Mucosa of descending colon (tissue), 3 donors: ENCODE results near the gene UST. TPM values are rescaled to one million over a fixed set of nuclear protein-coding genes. Genes with fewer than 3 reads are reported as not detected.

Experiments used
- ATAC-seq: fragments of 200-7000 bp; cut with Tn5 transposase; one replicate; pipeline ENCODE4 v1.9.1; 2020; ENCODE audit warnings: mild to moderate bottlenecking, moderate library complexity
- DNase-seq, 3 donors: peaks; one replicate each; pipeline ENCODE4 v3.0.0-alpha.2; 2020
- H3K36me3 ChIP-seq: fragments of 200-600 bp; one replicate; pipeline ENCODE4 v1.8.0; 2021; ENCODE audit warnings: low read depth, mild to moderate bottlenecking
- H3K4me1 ChIP-seq: fragments of 200-600 bp; one replicate; pipeline ENCODE4 v1.8.0; 2021; ENCODE audit warnings: low read depth, mild to moderate bottlenecking
- H3K4me3 ChIP-seq: fragments of 200-600 bp; one replicate; pipeline ENCODE4 v1.8.0; 2021; ENCODE audit warnings: mild to moderate bottlenecking
- H3K9me3 ChIP-seq: fragments of 200-600 bp; one replicate; pipeline ENCODE4 v1.8.0; 2021; ENCODE audit warnings: mild to moderate bottlenecking
- CTCF ChIP-seq: fragments of 200-600 bp; IDR thresholded peaks from one replicate; pipeline ENCODE4 v1.8.0; 2022; ENCODE audit warnings: antibody characterized with exemption, mild to moderate bottlenecking
- intact Hi-C, 2 donors: fragments of 100-400 bp; cut with DNase I in 1 of 2; cut with micrococcal nuclease in 1 of 2; formaldehyde crosslinking; loops; one replicate each; pipeline versions ENCODE4 v1.11.0 to v1.11.1; 2022; cut with DNase I, micrococcal nuclease
- total RNA-seq, 3 donors: library from RNA; stranded (reverse); fragmentation: NEBNext Ultra II Directional in 2 of 3; extraction: Animal tissue kit (Norgen Biotek cat#: 25700) in 2 of 3; gene quantifications; one replicate each; pipeline versions ENCODE4 v1.2.1 to v1.2.4, GENCODE V29; 2021 to 2023
- donor health status: DM: no; HTN: no; CAD: no; lungs with moderate emphysema.
- donor health status: DM: no; HTN: no; CAD: no.
- donor health status: DM: no; HTN: yes; CAD: no.

Gene UST
- total RNA-seq, 3 donors from 2014 or later = 1.1 to 16.2 (median 2.1) TPM

GRCh38 chr6:148745926-148746325 is 904 bp upstream of the UST start:
- intact Hi-C loops = loop anchor here (5.0 to 10.0 kb wide), 2 partner anchors 199 to 201 kb away; no protein-coding TSS in a partner anchor
- no peak overlapping the region for H3K4me3 ChIP-seq
- no peaks in the 10 kb centered on the region for H3K36me3 ChIP-seq
- ATAC-seq (no peak), DNase-seq (no peak)
- no peak for TF ChIP-seq CTCF
- peaks cover 15% of the 10 kb centered on the region for H3K4me1 ChIP-seq
- no peaks in the 10 kb centered on the region for H3K9me3 ChIP-seq

- DNase-seq (peak; percentile 31 to 68 (median 56)), ATAC-seq (peak; percentile 41)
- Histone ChIP-seq H3K9me3 (no peaks in the 10 kb centered on the region), H3K36me3 (no peaks in the 10 kb centered on the region), H3K4me3 (peak overlapping the region; percentile 30), H3K4me1 (peaks cover 15% of the 10 kb centered on the region)
- no peak for TF ChIP-seq CTCF
- intact Hi-C loops = loop anchor here (5.0 to 10.0 kb wide), 2 partner anchors 198 to 200 kb away; no protein-coding TSS in a partner anchor
Observed at GRCh38 chr6:148747145-148747470, 278 bp downstream of the UST start.

GRCh38 chr6:148747471-148748165 is 788 bp downstream of the UST start:
- no peaks in the 10 kb centered on the region for H3K9me3 ChIP-seq
- peak overlapping the region; percentile 30 for H3K4me3 ChIP-seq
- TF ChIP-seq CTCF = no peak
- ATAC-seq = peak; percentile 84
- DNase-seq = peak; percentile 58 to 81 (median 68)
- H3K36me3 ChIP-seq = no peaks in the 10 kb centered on the region
- intact Hi-C loops = loop anchor here (5.0 to 10.0 kb wide), 2 partner anchors 197 to 200 kb away; no protein-coding TSS in a partner anchor
- H3K4me1 ChIP-seq = peaks cover 15% of the 10 kb centered on the region

GRCh38 chr6:148749674-148750073 is 2.8 kb downstream of the UST start:
- Histone ChIP-seq H3K4me1 (peaks cover 15% of the 10 kb centered on the region), H3K4me3 (no peak overlapping the region), H3K9me3 (no peaks in the 10 kb centered on the region)

More at GRCh38 chr6:148749674-148750073, 2.8 kb downstream of the UST start:
- no peak for TF ChIP-seq CTCF
- DNase-seq (no peak), ATAC-seq (no peak)
- H3K36me3 ChIP-seq = no peaks in the 10 kb centered on the region
- intact Hi-C loops = loop anchor here (5.0 to 10.0 kb wide), 2 partner anchors 195 to 198 kb away; no protein-coding TSS in a partner anchor
